ENCODE measurements around the gene ID3. TPM values are rescaled to one million over a fixed set of nuclear protein-coding genes. Genes with fewer than 3 reads are reported as not detected.
A peak's percentile ranks its signal among the peaks of the same experiment; 100 is the strongest.

ID3 gene
- total RNA-seq, 2 donors from 2014 or later: 8.6 to 10.7 TPM

DNA sequence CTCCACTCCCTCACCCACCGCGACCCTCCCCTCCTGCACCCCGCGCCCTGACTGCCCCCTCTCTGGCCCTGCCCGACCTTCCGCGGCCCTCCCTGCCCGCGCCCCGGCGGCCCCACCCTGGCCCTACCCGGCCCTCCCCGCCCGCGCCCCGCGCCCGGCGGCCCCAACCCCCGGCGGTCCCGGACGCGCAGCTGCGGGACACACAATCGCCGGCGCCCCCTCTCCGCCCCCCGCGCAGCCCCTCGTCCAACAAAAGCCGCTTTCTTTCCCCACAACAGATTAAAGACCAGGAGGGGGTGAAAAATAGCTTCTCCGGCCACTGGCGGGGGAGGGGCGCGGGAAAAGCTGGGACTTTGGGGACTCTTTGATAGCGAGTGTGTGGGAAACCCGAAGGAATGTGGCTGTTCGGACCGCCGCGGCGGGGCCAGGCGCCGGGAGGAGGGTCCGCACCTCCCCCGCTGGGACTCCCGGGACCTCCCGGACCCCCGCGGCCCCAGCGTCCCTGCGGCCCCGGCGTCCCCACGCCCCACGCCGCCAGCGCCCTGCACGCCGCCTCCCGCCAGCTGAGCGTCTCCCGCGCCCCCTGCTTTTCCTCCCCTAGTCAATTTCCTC, 8.8 kb upstream of the ID3 start:
- ATAC-seq (no peak), DNase-seq (no peak)
- Mint-ChIP-seq H3K4me3 (peak overlapping the region; percentile 99), H3K36me3 (ENCODE audit: low read depth) (peaks cover 6% of the 10 kb centered on the region), H3K27ac (peak overlapping the region; percentile 72), H3K27me3 (peaks cover 15% of the 10 kb centered on the region), H3K4me1 (peaks cover 7% of the 10 kb centered on the region)
- no peaks in the 10 kb centered on the region for H3K9me3 ChIP-seq (ENCODE audit: control insufficient read depth, low read length, poor library complexity, severe bottlenecking)

DNA sequence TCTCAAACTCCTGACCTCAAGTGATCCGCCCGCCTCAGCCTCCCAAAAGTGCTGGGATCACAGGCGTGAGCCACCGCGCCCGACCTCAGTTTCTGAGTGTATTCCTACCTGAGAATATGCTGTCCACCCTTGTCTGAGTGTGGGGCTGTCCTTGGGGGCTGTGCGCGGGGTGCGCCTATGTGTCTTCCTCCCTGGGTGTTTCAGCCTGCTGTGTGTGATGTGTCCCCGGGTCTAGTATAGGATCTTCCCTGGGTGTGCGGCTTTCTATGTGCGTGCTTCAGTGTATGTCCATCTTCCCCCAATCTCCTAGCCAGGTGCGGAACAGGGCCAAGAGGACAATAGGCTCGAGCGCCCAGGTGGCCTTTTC, 8.3 kb upstream of the ID3 start:
- Mint-ChIP-seq H3K27ac (no peak overlapping the region), H3K36me3 (ENCODE audit: low read depth) (peaks cover 6% of the 10 kb centered on the region), H3K4me1 (peaks cover 7% of the 10 kb centered on the region), H3K4me3 (peak overlapping the region; percentile 77), H3K27me3 (peaks cover 15% of the 10 kb centered on the region)
- DNase-seq (no peak), ATAC-seq (no peak)
- H3K9me3 ChIP-seq (ENCODE audit: control insufficient read depth, low read length, poor library complexity, severe bottlenecking): no peaks in the 10 kb centered on the region

DNA sequence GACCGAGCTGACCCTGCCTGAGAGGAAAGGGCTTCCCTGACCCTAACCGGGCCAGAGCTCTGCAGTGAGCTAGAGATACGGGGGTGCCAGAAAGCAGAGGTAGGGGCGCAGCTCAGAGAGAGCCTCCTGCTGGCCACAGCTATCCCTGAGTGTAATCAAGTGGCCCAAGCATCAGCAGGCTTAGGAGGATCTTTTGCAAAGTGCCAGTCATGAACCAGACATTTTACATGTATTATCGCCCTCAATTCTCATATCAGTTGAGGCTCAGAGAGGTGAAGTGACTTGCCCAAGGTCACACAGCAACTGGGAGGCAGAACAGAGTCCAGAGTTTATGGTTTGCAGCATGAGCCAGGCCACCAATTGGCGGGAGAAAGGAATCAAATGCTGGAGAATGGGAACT, 7.0 kb upstream of the ID3 start:
- H3K27me3 Mint-ChIP-seq: peaks cover 15% of the 10 kb centered on the region

DNA sequence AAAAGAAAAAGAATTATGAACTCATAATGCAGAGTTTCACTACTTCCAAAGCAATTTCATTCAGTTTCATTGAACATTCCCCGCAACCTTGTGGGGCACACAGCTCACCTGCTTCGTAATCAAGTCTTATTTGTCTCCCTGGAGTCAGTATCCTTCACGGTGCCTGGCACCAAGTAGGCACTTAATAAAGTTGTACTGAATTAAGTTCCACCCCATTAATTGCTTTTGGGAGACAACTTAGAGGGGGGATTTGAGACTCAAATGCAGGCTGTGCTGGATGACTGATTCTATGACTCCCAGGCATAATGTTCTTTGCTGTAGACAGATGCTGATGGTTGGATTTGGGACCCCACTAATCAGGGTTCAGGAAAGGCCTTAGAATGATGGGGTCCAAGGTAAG, 6.5 kb upstream of the ID3 start:
- H3K4me3 Mint-ChIP-seq: no peak overlapping the region
- no peak overlapping the region for H3K27ac Mint-ChIP-seq
- H3K9me3 ChIP-seq (ENCODE audit: control insufficient read depth, low read length, poor library complexity, severe bottlenecking): no peaks in the 10 kb centered on the region
- no peak for ATAC-seq
- peaks cover 6% of the 10 kb centered on the region for H3K36me3 Mint-ChIP-seq (ENCODE audit: low read depth)
- DNase-seq: no peak
- H3K4me1 Mint-ChIP-seq: peaks cover 11% of the 10 kb centered on the region
- peaks cover 15% of the 10 kb centered on the region for H3K27me3 Mint-ChIP-seq

More for the DNA sequence above, 7.0 kb upstream of the ID3 start:
- Mint-ChIP-seq H3K4me3 (peak overlapping the region; percentile 39), H3K4me1 (peaks cover 10% of the 10 kb centered on the region), H3K36me3 (ENCODE audit: low read depth) (peaks cover 6% of the 10 kb centered on the region), H3K27ac (no peak overlapping the region)
- ATAC-seq (no peak), DNase-seq (no peak)
- H3K9me3 ChIP-seq (ENCODE audit: control insufficient read depth, low read length, poor library complexity, severe bottlenecking): no peaks in the 10 kb centered on the region

DNA sequence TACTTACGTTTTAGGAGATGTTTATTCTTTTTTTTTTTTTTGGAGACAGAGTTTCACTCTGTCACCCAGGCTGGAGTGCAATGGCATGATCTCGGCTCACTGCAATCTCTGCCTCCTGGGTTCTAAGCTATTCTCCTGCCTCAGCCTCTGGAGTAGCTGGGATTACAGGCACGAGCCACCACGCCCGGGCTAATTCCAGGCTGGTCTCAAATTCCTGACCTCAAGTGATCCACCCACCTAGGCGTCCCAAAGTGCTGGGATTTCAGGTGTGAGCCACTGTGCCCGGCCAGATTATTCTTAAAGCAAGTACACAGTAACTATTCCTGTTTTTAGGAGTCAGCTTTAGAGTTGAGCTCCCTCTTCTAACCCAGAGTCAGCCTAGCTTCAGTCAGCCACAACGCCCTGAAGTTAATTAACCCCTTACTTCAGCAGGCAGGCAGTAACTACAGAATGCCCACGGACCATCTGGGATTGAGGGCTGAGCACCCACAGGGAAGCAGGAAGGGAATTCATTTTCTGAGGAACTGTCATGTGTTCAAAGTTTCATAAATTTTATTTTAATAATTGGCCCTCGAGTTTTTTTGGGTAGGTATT, 5.3 kb upstream of the ID3 start:
- H3K36me3 Mint-ChIP-seq (ENCODE audit: low read depth): peaks cover 4% of the 10 kb centered on the region
- no peak for ATAC-seq
- no peak overlapping the region for H3K27ac Mint-ChIP-seq
- peaks cover 15% of the 10 kb centered on the region for H3K27me3 Mint-ChIP-seq
- no peaks in the 10 kb centered on the region for H3K9me3 ChIP-seq (ENCODE audit: control insufficient read depth, low read length, poor library complexity, severe bottlenecking)
- H3K4me3 Mint-ChIP-seq: no peak overlapping the region
- peaks cover 17% of the 10 kb centered on the region for H3K4me1 Mint-ChIP-seq
- DNase-seq: no peak

DNA sequence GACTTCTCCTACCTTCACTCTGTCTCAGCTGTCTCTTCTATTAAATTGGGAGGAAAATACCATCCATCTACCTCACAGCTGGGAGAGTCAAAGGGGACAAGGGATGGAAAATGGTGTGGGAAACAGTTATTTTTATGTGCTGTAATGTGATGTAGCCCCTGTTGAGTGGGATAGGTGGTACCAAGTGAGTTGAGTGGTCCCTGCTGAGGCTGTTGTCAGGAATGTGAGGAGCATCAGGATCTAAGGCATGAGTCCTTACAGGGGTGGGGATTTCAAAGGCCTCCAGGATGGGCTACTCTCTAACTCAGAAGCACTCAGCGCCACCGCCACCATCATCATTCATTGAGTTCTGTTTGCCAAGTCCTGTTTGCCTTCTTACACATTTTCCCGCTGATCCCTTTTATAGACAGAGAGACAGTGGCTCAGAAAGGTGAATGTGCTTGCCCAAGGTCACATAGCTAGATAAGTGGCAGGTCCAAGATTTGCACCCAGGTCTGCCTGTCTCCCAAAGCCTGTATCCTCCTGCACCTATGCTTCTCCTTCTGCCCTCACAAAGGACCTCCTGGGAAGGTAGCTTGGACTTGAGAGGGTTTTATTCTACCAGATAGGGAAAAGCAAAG, 4.6 kb upstream of the ID3 start:
- ATAC-seq: no peak
- no peak overlapping the region for H3K4me3 Mint-ChIP-seq
- DNase-seq: no peak
- peaks cover 4% of the 10 kb centered on the region for H3K36me3 Mint-ChIP-seq (ENCODE audit: low read depth)
- H3K9me3 ChIP-seq (ENCODE audit: control insufficient read depth, low read length, poor library complexity, severe bottlenecking): no peaks in the 10 kb centered on the region
- H3K27ac Mint-ChIP-seq: no peak overlapping the region
- H3K27me3 Mint-ChIP-seq: peaks cover 7% of the 10 kb centered on the region
- peaks cover 20% of the 10 kb centered on the region for H3K4me1 Mint-ChIP-seq

DNA sequence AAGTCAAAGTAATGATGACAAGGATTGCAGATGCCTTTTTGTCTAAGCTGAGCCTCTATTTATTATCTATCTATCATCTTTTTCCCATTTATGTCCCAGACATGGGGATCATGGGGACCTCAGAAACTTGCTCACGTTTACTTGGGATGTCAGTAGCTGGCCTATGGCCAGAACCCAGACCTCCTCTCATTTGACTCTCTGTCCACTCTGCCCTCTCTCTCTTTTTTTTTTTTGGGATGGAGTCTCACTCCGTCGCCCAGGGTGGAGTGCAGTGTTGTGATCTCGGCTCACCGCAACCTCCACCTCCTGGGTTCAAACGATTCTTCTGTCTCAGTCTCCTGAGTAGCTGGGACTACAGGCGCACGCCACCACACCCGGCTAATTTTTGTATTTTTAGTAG, 3.7 kb upstream of the ID3 start:
- no peaks in the 10 kb centered on the region for H3K36me3 Mint-ChIP-seq (ENCODE audit: low read depth)
- ATAC-seq: no peak
- no peaks in the 10 kb centered on the region for H3K9me3 ChIP-seq (ENCODE audit: control insufficient read depth, low read length, poor library complexity, severe bottlenecking)
- DNase-seq: no peak
- no peak overlapping the region for H3K4me3 Mint-ChIP-seq
- peaks cover 17% of the 10 kb centered on the region for H3K4me1 Mint-ChIP-seq
- no peak overlapping the region for H3K27ac Mint-ChIP-seq
- no peaks in the 10 kb centered on the region for H3K27me3 Mint-ChIP-seq

DNA sequence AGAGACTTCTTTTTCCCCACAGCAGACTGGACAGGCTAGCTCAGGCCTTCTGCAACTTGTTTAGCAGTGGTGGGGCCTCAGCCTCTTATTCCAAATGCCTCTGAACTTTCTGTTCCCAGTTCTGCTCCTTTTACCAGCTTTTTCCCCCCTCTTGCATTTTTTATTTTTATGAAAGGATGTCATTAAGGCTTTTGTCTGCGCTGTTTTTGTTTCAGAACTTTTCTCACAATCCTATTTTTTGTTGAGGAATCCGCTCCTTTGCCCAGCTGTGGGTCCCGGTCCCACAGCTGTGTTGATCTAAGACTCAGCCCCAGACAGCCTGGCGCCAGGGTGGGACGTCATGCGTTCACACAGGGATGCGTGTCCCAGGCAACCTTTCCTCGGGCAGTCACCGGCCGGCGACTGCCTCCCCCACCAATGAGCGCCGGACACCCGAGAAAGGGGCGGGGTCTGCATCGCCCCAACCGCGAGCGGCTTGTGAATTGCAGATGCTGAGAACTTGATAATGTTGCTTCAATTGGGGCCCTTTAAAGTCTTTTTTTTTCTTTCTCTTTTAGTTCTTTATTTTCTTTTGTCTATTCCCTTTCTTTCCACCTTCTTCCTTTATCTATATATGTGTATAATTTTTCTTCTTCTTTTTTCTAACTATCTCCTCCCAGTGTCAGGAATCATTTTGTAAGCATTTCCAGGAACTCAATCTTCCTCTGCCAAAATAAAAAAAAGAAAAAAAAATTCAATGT, 3.0 kb upstream of the ID3 start:
- DNase-seq (no peak), ATAC-seq (no peak)
- H3K9me3 ChIP-seq (ENCODE audit: control insufficient read depth, low read length, poor library complexity, severe bottlenecking): no peaks in the 10 kb centered on the region
- H3K27me3 Mint-ChIP-seq: no peaks in the 10 kb centered on the region
- no peak overlapping the region for H3K27ac Mint-ChIP-seq
- no peak overlapping the region for H3K4me3 Mint-ChIP-seq
- no peaks in the 10 kb centered on the region for H3K36me3 Mint-ChIP-seq (ENCODE audit: low read depth)
- peaks cover 22% of the 10 kb centered on the region for H3K4me1 Mint-ChIP-seq

DNA sequence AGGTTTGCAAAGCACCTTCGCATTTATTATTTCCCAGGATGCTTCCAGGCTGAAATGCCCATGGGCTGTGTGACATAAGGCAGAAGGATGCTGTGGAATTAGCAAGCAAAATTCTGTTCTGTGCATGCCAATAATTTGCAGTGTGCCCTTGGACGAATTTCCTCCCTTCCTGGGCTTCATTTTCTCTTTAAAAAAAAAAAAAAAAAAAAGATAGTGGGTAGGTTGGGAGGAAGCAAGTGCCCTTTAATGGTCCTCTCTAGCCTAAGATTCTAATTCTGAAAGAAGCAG, 2.5 kb upstream of the ID3 start:
- ATAC-seq: no peak
- no peaks in the 10 kb centered on the region for H3K9me3 ChIP-seq (ENCODE audit: control insufficient read depth, low read length, poor library complexity, severe bottlenecking)
- Mint-ChIP-seq H3K27me3 (no peaks in the 10 kb centered on the region), H3K27ac (peak overlapping the region; percentile 9), H3K36me3 (ENCODE audit: low read depth) (no peaks in the 10 kb centered on the region), H3K4me3 (no peak overlapping the region), H3K4me1 (peaks cover 27% of the 10 kb centered on the region)
- DNase-seq: no peak

DNA sequence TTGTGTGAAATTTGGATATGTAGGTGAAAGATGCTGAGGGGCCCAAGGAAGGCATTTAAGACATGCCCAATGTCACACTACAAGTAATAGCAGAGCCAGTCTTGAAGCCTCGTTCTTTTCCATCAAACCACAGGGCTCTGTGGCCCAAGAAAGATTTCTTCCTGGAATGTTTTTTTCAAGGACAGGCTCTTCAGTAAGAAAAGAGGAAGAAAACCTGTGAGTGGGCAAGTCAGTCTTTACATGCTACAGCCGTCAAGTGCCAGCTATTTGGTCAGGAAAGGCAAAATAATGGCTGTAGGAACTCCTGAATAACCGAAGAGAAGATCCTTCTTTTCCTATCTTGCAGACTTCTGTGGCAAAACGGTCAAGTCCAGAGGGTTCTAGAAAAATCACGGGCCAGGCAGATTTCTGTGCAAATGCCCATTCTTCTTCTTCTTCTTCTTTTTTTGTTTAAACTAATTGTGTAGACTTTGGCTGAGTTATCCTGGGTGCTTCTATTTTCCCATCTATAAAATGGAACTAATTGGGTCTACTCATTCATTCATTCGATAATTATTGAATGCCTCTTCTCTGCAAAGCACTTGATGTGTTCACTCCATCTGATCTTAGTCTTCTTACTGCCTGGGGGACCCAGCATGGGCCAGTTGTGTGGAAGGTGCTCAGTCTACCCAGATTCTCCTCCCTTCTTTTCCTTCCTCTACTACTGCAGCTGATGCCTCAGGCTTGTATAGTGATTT, 1.9 kb upstream of the ID3 start:
- H3K9me3 ChIP-seq (ENCODE audit: control insufficient read depth, low read length, poor library complexity, severe bottlenecking): no peaks in the 10 kb centered on the region
- Mint-ChIP-seq H3K36me3 (ENCODE audit: low read depth) (no peaks in the 10 kb centered on the region), H3K27me3 (no peaks in the 10 kb centered on the region), H3K4me1 (peaks cover 30% of the 10 kb centered on the region), H3K27ac (peak overlapping the region; percentile 9), H3K4me3 (no peak overlapping the region)
- ATAC-seq (no peak), DNase-seq (no peak)

DNA sequence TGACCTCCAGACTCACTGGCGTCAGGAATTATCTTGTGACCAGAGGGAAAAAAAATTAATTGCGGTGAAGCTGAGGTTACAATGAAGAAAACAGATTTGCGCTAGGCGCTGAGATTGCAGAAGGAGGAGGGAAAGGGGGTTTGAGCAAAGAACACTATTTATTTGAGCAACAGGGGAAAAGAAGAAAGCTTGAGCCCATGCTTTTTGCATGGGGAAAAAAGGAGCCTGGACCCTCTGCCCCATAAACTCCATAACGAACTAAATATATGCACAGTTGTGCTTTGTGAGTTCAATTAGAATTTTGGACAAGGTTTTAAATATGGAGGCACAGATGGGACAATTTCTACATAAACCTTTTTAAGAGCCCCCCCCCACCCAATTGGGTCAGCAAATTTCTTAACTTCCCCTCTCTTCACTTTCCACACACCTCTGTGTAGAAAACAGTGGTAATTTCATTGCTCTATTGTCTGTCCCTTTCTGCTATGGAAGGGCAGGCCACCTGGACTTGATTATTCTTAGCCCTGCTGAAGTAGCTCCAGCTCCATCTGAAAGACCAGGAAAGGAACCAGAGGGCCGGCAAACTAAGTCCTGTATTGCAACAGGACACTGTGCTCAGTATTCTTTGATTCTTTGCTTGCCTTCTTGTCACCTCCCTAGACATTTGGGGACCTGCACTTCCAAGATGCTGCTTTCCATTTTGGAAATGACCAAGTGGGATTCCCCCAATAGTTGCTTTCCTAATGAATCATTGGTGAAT, 862 bp upstream of the ID3 start:
- Mint-ChIP-seq H3K4me3 (peak overlapping the region; percentile 94), H3K36me3 (ENCODE audit: low read depth) (no peaks in the 10 kb centered on the region), H3K27me3 (no peaks in the 10 kb centered on the region), H3K4me1 (peaks cover 40% of the 10 kb centered on the region), H3K27ac (peak overlapping the region; percentile 90)
- no peak for ATAC-seq
- no peaks in the 10 kb centered on the region for H3K9me3 ChIP-seq (ENCODE audit: control insufficient read depth, low read length, poor library complexity, severe bottlenecking)
- DNase-seq: no peak

DNA sequence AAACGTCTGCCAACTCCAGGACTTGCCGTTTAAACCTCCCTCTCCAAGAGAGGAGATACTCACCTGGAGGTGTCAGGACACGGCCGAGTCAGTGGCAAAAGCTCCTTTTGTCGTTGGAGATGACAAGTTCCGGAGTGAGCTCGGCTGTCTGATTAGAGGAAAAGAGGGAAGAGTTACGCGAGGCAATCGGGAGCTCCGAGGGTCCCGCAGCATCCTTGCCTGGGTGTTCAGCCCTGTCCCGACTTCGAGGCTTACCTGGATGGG, 497 bp downstream of the ID3 start:
- Mint-ChIP-seq H3K27me3 (no peaks in the 10 kb centered on the region), H3K27ac (peak overlapping the region; percentile 90), H3K4me3 (peak overlapping the region; percentile 94), H3K36me3 (ENCODE audit: low read depth) (no peaks in the 10 kb centered on the region), H3K4me1 (peaks cover 49% of the 10 kb centered on the region)
- DNase-seq (no peak), ATAC-seq (no peak)
- H3K9me3 ChIP-seq (ENCODE audit: control insufficient read depth, low read length, poor library complexity, severe bottlenecking): no peaks in the 10 kb centered on the region
